ENCODE measurements around the gene CASZ1. TPM values are rescaled to one million over a fixed set of nuclear protein-coding genes. Genes with fewer than 3 reads are reported as not detected.

Gene CASZ1
- total RNA-seq, 4 donors from 2014 or later = 5.2 to 38.5 (median 18.7) TPM

DNA sequence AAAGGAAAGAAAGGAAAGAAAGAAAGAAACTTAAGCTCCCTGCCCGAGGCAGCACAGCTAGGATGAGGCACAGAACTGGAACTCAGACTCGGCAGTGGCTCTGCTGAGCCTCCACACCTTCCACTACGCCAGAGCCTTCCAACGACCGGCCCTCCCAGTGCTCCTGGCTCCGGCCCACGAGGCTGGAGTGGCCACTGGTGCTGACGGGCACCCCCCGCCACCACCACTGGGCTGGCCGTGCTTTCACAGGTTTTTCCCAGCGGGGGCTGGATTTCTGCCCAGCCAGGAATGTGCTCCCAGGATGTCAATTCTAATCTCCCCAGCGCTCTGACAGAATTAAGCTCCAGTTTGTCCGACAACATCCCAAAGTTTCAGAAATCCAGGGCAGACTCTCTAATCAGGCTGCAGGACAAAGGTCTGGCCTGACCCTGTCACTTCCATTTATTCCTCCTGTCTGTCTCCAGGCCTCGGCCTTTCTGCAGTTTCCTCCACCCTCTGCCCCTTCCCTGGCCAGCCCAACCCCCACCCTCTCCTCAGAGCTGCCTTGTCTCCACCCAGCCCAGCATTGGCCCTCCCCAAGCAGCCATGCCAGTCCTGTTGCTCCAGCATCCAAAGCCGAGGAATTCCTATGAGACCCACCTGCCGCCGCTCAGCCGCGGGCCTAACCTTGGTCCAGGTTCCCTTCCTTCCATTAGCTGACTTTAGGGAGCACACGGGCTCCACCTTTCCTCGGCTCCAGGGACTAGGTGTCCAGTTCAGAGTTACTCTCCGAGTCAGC, 81.9 kb downstream of the CASZ1 start:
- no peaks in the 10 kb centered on the region for H3K27me3 ChIP-seq
- DNase-seq = peak; percentile 90
- H3K36me3 ChIP-seq = no peaks in the 10 kb centered on the region
- peak overlapping the region in 2 of 3 donors; percentile 41 to 51 for H3K27ac ChIP-seq
- H3K4me1 ChIP-seq = peaks cover 10 to 19% of the 10 kb centered on the region in 2 donors
- no peak overlapping the region for H3K4me3 ChIP-seq (replicated peaks in 1 of 3)
- TF ChIP-seq, protein P1, sequence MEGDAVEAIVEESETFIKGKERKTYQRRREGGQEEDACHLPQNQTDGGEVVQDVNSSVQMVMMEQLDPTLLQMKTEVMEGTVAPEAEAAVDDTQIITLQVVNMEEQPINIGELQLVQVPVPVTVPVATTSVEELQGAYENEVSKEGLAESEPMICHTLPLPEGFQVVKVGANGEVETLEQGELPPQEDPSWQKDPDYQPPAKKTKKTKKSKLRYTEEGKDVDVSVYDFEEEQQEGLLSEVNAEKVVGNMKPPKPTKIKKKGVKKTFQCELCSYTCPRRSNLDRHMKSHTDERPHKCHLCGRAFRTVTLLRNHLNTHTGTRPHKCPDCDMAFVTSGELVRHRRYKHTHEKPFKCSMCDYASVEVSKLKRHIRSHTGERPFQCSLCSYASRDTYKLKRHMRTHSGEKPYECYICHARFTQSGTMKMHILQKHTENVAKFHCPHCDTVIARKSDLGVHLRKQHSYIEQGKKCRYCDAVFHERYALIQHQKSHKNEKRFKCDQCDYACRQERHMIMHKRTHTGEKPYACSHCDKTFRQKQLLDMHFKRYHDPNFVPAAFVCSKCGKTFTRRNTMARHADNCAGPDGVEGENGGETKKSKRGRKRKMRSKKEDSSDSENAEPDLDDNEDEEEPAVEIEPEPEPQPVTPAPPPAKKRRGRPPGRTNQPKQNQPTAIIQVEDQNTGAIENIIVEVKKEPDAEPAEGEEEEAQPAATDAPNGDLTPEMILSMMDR (IDR thresholded peaks at IDR 0.05) = no peak
- TF ChIP-seq POLR2A (IDR thresholded peaks at IDR 0.05) = no peak
- WGBS, 2 donors = 54 to 56% methylated on average over 22 of the region's 22 CpGs
- intact Hi-C loops (cut with DNase I) = no loop called here
- no peaks in the 10 kb centered on the region for H3K9me3 ChIP-seq

DNA sequence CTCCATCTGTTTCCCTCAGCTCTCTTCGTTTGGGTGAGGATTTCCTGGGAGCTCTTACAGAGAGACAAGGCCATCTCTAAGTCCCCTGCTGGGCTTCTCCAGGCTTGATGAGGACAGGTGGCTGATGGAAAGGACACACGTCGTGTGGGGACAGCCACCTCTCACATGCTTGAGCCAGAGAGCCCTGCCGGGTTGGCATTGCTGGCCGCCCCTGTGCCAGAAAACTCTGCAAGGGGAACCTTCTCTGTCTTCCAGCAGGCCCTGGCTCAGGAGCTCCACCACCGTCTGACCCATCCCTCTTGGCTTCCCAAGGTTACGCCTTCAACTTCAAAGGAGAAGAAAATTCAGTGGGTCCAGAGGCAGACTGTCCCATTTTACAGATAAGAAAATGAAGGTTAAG, 82.8 kb downstream of the CASZ1 start:
- Histone ChIP-seq H3K4me3 (replicated peaks in 1 of 3) (no peak overlapping the region), H3K4me1 (peaks cover 10 to 19% of the 10 kb centered on the region in 2 donors), H3K27ac (no peak overlapping the region), H3K9me3 (no peaks in the 10 kb centered on the region), H3K27me3 (no peaks in the 10 kb centered on the region), H3K36me3 (no peaks in the 10 kb centered on the region)
- intact Hi-C loops (cut with DNase I) = no loop called here
- WGBS, 2 donors = 88 to 94% methylated on average over 6 to 7 of the region's 7 CpGs
- DNase-seq = no peak
- TF ChIP-seq, protein P1 (IDR thresholded peaks at IDR 0.05) = no peak
- TF ChIP-seq POLR2A (IDR thresholded peaks at IDR 0.05) = no peak

DNA sequence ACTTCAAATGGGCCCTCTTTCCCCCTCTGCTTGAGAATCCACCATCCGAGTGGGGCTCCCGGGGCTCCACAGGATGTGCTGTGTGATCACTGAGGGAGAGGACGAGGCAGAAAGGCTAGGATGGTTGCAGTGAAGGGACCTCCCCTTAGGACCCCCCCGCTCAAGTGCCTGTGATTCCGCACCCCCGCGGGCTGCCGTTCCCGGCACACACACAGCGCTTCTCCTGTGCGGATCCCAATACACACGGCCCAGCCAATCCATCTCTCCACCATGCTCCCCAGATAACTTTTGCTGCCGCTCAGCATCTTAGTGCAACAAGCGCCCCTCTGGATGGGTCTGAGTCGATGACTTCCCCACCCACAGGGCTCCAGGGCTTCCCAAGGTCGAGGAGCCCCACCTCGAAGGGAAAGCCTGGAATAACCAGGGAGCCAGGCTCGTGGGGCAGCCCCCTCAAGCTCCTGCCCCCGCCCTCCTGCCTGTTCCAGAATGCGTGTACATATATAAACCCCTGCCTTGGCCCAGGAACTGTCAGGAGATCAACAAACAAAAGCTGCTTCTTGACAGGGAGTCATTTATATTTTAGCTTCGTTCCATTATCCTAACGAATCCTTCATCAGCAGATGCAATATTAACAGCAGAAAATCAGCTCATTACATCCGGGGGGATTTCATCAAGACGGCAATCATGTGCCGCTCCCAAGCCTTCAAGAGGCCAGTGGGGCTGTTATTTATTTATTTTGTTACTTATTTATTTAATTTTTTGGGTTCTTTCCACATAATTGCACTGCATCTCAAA, 83.7 kb downstream of the CASZ1 start:
- Histone ChIP-seq H3K36me3 (no peaks in the 10 kb centered on the region), H3K27ac (no peak overlapping the region), H3K9me3 (no peaks in the 10 kb centered on the region), H3K4me1 (peaks cover 10 to 19% of the 10 kb centered on the region in 2 donors), H3K27me3 (no peaks in the 10 kb centered on the region), H3K4me3 (replicated peaks in 1 of 3) (no peak overlapping the region)
- WGBS, 2 donors = 71 to 81% methylated on average over 23 to 25 of the region's 25 CpGs
- intact Hi-C loops (cut with DNase I) = no loop called here
- no peak for DNase-seq
- TF ChIP-seq POLR2A (IDR thresholded peaks at IDR 0.05) = no peak
- TF ChIP-seq, protein P1 (IDR thresholded peaks at IDR 0.05) = no peak

DNA sequence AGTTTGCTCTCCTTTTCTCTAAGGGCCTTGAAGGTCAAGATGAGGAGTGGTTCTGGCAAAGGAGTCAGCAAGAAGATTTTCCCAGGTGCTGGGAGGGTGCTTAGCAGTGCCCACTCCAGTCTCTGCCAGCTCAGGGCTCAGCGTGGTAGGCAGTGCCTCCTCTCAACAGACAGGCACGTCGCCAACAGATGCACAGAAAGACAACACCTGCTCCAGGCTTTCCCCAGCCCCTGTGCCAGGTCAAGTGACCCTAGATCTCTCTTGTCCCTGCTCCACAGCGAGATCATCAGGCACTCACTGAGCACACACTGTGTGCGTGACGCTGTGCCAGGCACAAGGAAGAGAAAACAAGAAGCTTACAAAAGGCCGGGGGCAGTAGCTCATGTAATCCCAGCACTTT, 86.0 kb downstream of the CASZ1 start:
- WGBS, 2 donors = 70 to 85% methylated on average over 4 to 7 of the region's 7 CpGs
- Histone ChIP-seq H3K4me1 (peaks cover 10 to 19% of the 10 kb centered on the region in 2 donors), H3K4me3 (replicated peaks in 1 of 3) (no peak overlapping the region), H3K9me3 (no peaks in the 10 kb centered on the region), H3K27ac (no peak overlapping the region), H3K36me3 (no peaks in the 10 kb centered on the region), H3K27me3 (no peaks in the 10 kb centered on the region)
- no peak for TF ChIP-seq POLR2A (IDR thresholded peaks at IDR 0.05)
- TF ChIP-seq, protein P1 (IDR thresholded peaks at IDR 0.05) = no peak
- peak; percentile 52 to 68 for DNase-seq
- intact Hi-C loops (cut with DNase I) = no loop called here

DNA sequence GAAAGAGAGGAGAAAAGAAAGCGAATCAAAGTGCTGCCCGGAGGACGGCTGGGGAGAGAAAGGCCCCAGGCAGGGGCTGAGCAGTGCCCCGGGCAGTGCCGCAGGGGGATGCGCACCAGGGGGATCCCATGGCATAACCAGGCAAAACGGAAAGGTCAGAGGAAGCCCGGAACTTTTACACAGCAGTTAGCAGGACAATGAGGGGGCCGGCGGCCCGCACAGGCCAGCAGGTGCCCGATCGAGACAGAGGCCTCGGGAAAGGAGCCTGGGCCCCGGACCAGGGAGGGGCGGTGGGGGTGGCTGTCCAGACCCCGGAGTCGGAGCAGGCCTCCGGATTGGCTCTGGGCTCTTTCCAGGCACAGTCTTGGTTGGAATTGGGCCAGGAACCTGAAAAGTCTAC, 86.8 kb downstream of the CASZ1 start:
- peaks cover 10 to 19% of the 10 kb centered on the region in 2 donors for H3K4me1 ChIP-seq
- H3K4me3 ChIP-seq (replicated peaks in 1 of 3) = no peak overlapping the region
- DNase-seq = no peak
- H3K36me3 ChIP-seq = no peaks in the 10 kb centered on the region
- 60 to 75% methylated on average over 16 to 19 of the region's 19 CpGs for WGBS, 2 donors
- intact Hi-C loops (cut with DNase I) = no loop called here
- no peaks in the 10 kb centered on the region for H3K9me3 ChIP-seq
- TF ChIP-seq POLR2A (IDR thresholded peaks at IDR 0.05) = no peak
- TF ChIP-seq, protein P1 (IDR thresholded peaks at IDR 0.05) = no peak
- H3K27ac ChIP-seq = no peak overlapping the region
- no peaks in the 10 kb centered on the region for H3K27me3 ChIP-seq

Measured in thyroid gland (tissue), 4 donors.